ENCODE data around the gene MCC.

The MCC gene

DNA sequence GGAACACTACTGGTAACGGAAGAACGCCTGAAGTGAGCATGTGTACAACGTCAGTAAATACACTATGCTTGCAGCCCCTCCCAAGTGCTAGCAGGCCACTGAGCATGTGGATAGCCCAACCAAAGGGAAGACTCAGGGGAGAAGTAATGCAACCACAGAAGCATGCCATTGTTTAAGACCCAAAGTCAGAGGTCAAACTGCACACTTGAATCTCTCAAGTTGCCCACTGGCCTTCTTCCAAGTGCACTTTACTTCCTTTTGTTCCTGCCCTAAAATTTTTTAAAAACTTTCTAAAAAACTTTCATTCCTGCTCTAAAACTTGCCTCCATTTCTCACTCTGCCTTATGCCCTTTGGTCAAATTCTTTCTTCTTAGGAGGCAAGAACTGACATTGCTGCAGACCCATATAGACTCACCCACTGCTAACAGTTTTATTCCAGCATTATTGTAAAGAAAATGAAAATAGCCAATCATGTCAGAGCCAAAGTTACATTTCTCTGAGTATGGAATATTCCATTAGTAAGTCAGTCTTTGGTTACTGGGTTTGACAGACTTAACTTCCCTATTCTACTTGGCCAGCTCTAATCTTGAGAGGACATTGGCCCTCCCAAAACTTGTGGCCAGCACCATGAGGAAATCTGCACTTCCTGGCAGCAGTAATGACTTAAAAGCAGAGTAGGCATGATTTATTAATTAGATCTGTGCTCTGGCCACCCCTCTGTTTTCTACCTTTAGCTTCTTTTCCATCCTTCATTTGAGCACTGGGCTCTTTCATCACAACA, 130.4 kb downstream of the MCC start:
- FAIRE-seq = no peak
- DNase-seq (ENCODE audit: insufficient read length, low spot score) = no peak
- TF ChIP-seq, protein P1, sequence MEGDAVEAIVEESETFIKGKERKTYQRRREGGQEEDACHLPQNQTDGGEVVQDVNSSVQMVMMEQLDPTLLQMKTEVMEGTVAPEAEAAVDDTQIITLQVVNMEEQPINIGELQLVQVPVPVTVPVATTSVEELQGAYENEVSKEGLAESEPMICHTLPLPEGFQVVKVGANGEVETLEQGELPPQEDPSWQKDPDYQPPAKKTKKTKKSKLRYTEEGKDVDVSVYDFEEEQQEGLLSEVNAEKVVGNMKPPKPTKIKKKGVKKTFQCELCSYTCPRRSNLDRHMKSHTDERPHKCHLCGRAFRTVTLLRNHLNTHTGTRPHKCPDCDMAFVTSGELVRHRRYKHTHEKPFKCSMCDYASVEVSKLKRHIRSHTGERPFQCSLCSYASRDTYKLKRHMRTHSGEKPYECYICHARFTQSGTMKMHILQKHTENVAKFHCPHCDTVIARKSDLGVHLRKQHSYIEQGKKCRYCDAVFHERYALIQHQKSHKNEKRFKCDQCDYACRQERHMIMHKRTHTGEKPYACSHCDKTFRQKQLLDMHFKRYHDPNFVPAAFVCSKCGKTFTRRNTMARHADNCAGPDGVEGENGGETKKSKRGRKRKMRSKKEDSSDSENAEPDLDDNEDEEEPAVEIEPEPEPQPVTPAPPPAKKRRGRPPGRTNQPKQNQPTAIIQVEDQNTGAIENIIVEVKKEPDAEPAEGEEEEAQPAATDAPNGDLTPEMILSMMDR (IDR thresholded peaks at IDR 0.05; ENCODE audit: insufficient read depth, missing control alignments) = no peak

DNA sequence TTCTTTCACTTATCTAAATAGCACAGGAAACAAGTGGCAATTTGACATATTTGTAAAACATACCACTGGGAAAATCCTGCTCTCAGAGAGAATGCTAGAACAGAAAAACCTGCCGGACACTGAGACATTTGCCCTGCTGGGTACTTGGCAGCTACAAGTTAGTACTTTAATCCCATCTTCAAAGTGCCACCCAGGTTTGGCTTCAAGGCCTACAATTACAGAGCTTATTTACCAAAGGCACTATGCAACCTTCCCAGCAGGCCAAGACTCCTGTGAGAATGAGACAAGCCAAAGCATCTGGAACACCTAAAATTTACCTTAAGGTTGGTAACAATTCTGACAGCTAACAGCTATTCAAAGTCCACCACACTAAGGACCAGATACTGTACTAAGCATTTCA, 131.8 kb downstream of the MCC start:
- TF ChIP-seq, protein P1 (IDR thresholded peaks at IDR 0.05; ENCODE audit: insufficient read depth, missing control alignments) = no peak
- no peak for FAIRE-seq
- DNase-seq (ENCODE audit: insufficient read length, low spot score) = no peak

DNA sequence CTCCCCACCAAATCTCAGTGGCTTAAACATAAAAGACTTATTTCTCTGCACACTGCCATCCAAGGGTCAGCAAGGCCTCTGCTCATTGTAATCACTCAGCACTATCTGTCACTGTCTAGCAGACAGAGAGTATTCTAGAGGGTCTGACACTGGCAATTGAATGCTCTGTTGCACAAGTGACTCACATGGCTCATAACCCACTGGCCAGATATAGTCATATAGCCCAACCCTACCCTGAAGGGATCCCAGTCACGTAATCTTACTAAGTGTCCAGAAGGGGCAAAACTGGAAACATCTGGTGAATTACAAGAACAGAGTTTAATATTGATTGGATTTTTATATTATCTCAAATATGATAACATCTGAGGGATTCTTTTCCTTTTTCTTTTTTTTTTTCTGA, 134.2 kb downstream of the MCC start:
- DNase-seq (ENCODE audit: insufficient read length, low spot score) (no peak), FAIRE-seq (no peak)
- TF ChIP-seq, protein P1 (IDR thresholded peaks at IDR 0.05; ENCODE audit: insufficient read depth, missing control alignments) = no peak

DNA sequence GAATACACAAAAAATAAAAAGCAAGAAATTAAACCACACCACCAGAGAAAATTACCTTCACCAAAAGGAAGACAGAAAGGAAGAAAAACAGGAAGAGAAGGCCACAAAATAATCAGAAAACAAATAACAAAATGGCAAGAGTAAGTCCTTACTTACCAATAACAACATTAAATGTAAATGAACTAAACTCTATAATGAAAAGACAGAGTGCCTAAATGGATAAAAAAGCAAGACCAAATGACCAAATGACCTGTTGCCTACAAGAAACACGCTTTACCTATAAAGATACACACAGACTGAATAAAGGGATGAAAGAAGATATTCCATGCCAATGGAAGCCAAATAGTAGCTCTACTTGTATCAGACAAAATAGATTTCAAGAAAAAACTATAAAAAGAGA, 140.7 kb downstream of the MCC start:
- FAIRE-seq (no peak), DNase-seq (ENCODE audit: insufficient read length, low spot score) (no peak)
- TF ChIP-seq, protein P1 (IDR thresholded peaks at IDR 0.05; ENCODE audit: insufficient read depth, missing control alignments) = no peak

DNA sequence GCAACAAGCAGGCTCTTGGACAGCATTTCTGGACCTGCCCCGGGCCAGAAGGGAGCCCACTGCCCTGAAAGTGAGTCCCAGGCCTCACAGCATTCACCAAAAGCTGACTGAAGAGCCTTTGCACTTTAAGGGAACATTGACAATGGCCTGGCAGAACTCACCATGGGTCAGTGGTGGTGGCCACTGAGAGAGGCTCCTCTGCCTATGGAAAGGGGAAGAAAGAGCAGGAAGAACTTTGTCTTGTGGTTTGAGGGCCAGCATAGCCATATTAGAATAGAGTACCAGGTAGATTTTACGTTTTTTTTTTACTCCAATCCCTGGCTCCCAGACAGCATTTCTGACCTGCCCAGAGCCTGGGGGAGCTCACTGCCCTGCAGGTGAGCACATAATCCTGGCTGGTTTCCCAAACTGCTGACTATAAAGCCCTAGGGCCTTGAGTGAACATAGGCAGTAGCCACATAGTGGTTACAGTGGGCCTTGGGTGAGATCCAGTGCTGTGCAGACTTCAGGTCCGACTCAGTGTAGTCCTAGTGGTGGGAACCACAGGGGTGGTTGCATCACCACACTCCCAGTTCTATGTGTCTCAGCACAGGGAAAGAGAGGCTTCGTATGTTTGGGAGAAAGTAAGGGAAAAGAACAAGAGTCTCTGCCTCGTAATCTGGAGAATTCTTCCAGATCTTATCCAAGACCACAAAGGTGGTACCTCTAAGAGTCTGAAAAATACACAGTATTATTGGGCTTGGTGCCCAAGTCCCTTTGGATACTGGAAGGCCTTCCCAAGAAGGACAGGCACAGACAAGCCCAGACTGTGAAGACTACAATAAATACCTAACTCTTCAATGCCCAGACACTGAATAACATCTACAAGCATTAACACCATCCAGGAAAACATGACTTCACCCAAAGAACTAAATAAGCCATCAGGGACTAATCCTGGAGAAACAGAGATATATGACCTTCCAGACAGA, 143.0 kb downstream of the MCC start:
- TF ChIP-seq, protein P1 (IDR thresholded peaks at IDR 0.05; ENCODE audit: insufficient read depth, missing control alignments) = no peak
- FAIRE-seq = no peak
- no peak for DNase-seq (ENCODE audit: insufficient read length, low spot score)

DNA sequence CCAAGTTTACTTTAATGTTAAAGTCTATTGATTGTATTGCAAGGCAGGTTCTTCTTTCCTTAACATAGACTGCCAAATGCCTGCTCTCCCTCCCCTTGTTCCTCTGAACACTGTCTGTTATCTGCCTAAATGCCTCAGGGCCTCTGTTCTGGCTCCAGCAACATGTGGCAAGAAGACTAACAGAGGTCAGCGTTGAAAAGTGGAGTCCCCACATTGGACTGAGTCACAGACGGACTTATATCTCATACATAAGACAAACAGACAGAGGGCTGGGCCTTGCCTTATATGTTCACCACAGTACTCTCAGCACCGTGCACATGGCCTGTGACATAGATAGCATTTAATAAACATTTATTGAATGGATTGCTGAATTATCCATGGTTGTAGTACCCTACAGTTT, 144.9 kb downstream of the MCC start:
- FAIRE-seq = no peak
- DNase-seq (ENCODE audit: insufficient read length, low spot score) = no peak
- TF ChIP-seq, protein P1 (IDR thresholded peaks at IDR 0.05; ENCODE audit: insufficient read depth, missing control alignments) = no peak
